Measurements from ENCODE around the gene BLID. TPM values are rescaled to one million over a fixed set of nuclear protein-coding genes. Genes with fewer than 3 reads are reported as not detected.

BLID gene
- total and polyA plus RNA-seq, 2 of the 4 experiments (the other 2 are of a cell fraction) = 0.24 to 30.8 TPM

DNA sequence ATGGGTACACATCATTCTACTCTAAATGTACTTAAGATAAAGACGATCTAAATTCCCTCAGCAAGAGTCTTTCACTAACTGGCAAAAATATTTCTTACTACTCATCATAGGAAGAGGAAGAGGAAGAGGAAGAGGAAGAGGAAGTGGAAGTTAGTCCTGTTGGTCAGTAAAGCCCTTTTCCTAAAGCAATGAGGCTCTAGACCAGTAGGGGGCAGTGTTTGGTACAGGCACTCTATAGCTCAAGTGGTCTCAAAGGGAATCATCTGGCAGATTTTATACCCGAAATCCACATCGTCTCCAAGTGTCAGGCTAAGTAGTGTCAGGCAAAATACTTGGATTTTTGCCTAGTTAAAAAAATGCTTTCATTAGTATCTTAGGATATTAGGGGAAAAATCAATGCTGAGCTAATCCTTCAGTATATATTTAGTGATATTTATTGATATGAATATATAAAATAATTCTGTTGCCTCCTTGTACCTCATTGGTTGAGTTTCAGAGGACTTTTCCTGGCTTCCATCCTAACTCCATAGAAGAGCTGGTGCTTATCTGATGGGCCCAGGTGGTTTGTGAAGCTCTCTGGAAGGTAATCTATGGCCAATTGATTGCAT, 7.7 kb downstream of the BLID start:
- no peak overlapping the region for H2BK20ac ChIP-seq (ENCODE audit: low read depth, low read length)
- H4K5ac ChIP-seq (ENCODE audit: low read depth, low read length) = peak overlapping the region; percentile 21; the same call in 1 of the 2 replicates
- TF ChIP-seq MAFK (IDR thresholded peaks at IDR 0.05; ENCODE audit: low read depth, low read length) (no peak), CTCF (conservative IDR thresholded peaks at IDR 0.05; ENCODE audit: low read depth, low read length) (peak; percentile 62), MXI1 (IDR thresholded peaks at IDR 0.05; ENCODE audit: borderline replicate concordance, low read depth, low read length) (no peak), CHD1 (IDR thresholded peaks at IDR 0.05; ENCODE audit: low read depth, low read length) (no peak), SMC3 (IDR thresholded peaks at IDR 0.05; ENCODE audit: low read depth, low read length) (peak; percentile 31; the same call in 1 of the 2 replicates), RAD21 (IDR thresholded peaks at IDR 0.05; ENCODE audit: low read length) (peak; percentile 39), FOS (IDR thresholded peaks at IDR 0.05; ENCODE audit: low read depth, low read length) (no peak)
- TF ChIP-seq, protein P1, sequence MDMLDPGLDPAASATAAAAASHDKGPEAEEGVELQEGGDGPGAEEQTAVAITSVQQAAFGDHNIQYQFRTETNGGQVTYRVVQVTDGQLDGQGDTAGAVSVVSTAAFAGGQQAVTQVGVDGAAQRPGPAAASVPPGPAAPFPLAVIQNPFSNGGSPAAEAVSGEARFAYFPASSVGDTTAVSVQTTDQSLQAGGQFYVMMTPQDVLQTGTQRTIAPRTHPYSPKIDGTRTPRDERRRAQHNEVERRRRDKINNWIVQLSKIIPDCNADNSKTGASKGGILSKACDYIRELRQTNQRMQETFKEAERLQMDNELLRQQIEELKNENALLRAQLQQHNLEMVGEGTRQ (IDR thresholded peaks at IDR 0.05; ENCODE audit: low read depth, low read length) = no peak
- TF ChIP-seq, protein P2, sequence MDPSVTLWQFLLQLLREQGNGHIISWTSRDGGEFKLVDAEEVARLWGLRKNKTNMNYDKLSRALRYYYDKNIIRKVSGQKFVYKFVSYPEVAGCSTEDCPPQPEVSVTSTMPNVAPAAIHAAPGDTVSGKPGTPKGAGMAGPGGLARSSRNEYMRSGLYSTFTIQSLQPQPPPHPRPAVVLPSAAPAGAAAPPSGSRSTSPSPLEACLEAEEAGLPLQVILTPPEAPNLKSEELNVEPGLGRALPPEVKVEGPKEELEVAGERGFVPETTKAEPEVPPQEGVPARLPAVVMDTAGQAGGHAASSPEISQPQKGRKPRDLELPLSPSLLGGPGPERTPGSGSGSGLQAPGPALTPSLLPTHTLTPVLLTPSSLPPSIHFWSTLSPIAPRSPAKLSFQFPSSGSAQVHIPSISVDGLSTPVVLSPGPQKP (IDR thresholded peaks at IDR 0.05; ENCODE audit: borderline replicate concordance, low read depth, low read length) = no peak
- H2AK5ac ChIP-seq (ENCODE audit: low read depth, low read length) = no peak overlapping the region
- peak; percentile 70 for DNase-seq
- H3K27me3 ChIP-seq (ENCODE audit: control insufficient read depth, insufficient read depth, low read length) = no peaks in the 10 kb centered on the region
- H3K9me3 ChIP-seq (ENCODE audit: control insufficient read depth, insufficient read depth, low read length) = no peaks in the 10 kb centered on the region
- no peak overlapping the region for H4K91ac ChIP-seq (ENCODE audit: insufficient read depth, low read depth, low read length)
- peaks cover 25% of the 10 kb centered on the region for H3K4me1 ChIP-seq (ENCODE audit: control insufficient read depth, insufficient read depth, low read length)
- no peak overlapping the region for H4K8ac ChIP-seq (ENCODE audit: low read depth in 2 of 2, low read length in 2 of 2)
- H2BK120ac ChIP-seq (ENCODE audit: low read depth, low read length) = no peak overlapping the region
- peak overlapping the region; percentile 51 for H2BK5ac ChIP-seq (ENCODE audit: low read depth, low read length, poor library complexity, severe bottlenecking)
- H3K4me2 ChIP-seq (ENCODE audit: low read depth, low read length) = no peak overlapping the region
- H3K9ac ChIP-seq (ENCODE audit: low read depth, low read length) = no peak overlapping the region
- H3K4ac ChIP-seq (ENCODE audit: low read depth, low read length) = no peak overlapping the region
- no peak overlapping the region for H3K4me3 ChIP-seq (ENCODE audit: insufficient read depth, low read depth, low read length)
- WGBS, 2 experiments (ENCODE audit: extremely low coverage in 2 of 2, insufficient read length in 1 of 2) = 67% methylated on average over 2 of the region's 3 CpGs; no CpG with 5 or more reads in 1 of the 2 experiments
- in situ Hi-C loops (cut with MboI; ENCODE audit: low sequenced_read_pairs) (loop anchor here (10.0 to 25.0 kb wide), 3 partner anchors 97 to 646 kb away; partner anchors contain the start of genes SORL1 and SORL1-AS1), dilution Hi-C loops (cut with HindIII; ENCODE audit: low sequenced_read_pairs, unreplicated experiment) (no loop called here), intact Hi-C loops (cut with micrococcal nuclease) (no loop called here)
- CTCF ChIA-PET = interaction anchor here (0.6 to 0.9 kb wide), 6 partner anchors 27 to 366 kb away, joined by 3 read pairs; no protein-coding TSS in a partner anchor
- peaks cover 35% of the 10 kb centered on the region for H3K36me3 ChIP-seq (ENCODE audit: control insufficient read depth, insufficient read depth, low read length)
- no peak overlapping the region for H3K18ac ChIP-seq (ENCODE audit: low read depth, low read length)
- H3K56ac ChIP-seq (ENCODE audit: extremely low read depth, insufficient read depth, low read length) = no peak overlapping the region
- POLR2A ChIA-PET (ENCODE audit: unreplicated experiment) = interaction anchor here (0.6 kb wide), 2 partner anchors 8 to 20 kb away, joined by 3 to 9 read pairs; no protein-coding TSS in a partner anchor
- peak overlapping the region; percentile 18; the same call in 1 of the 2 replicates for H3K23ac ChIP-seq (ENCODE audit: low read depth, low read length)
- H2BK15ac ChIP-seq (ENCODE audit: low read depth, low read length) = no peak overlapping the region; the same call in 2 of the 3 replicates
- H3K27ac ChIP-seq (ENCODE audit: insufficient read depth, low read length) = no peak overlapping the region
- BruUV-seq (replicated peaks) = no TSS peak
- peaks cover 14% of the 10 kb centered on the region for H3K9me1 ChIP-seq (ENCODE audit: insufficient read depth, low read length)
- H2AFZ ChIP-seq (replicated peaks; ENCODE audit: low read length, poor library complexity) = no peak overlapping the region
- ATAC-seq (ENCODE audit: low read depth) = no peak
- peaks cover 58% of the 10 kb centered on the region for H4K20me1 ChIP-seq (ENCODE audit: insufficient read depth, low read length)
- peaks cover 4 to 74% of the 10 kb centered on the region in 2 experiments; a peak in 3 of 4 replicates for H3K79me1 ChIP-seq (ENCODE audit: low read depth in 1 of 2, low read length in 2 of 2)
- H2AK9ac ChIP-seq (replicated peaks; ENCODE audit: low read depth, low read length, poor library complexity) = no peak overlapping the region
- no peak overlapping the region for H3K14ac ChIP-seq (replicated peaks; ENCODE audit: low read depth, low read length)
